HG03159 (cell line): Measurements from ENCODE around the gene RPL10A.
"Not testable (repeated sequence)": the region's sequence is repeated elsewhere in the genome, so short reads cannot be mapped to it uniquely, and the experiment has no call there.

Source experiments
- ATAC-seq: cut with Tn5 transposase; IDR thresholded peaks from one replicate; pipeline ENCODE4 v1.9.1; 2021; ENCODE audit warnings: mild to moderate bottlenecking, moderate library complexity; ENCODE audit not compliant: unreplicated experiment

The RPL10A gene

GRCh38 chr6:35468181-35468979 lies at the start of gene RPL10A:
TSS of gene RPL10A (plus strand) at chr6:35468401. CDS start at chr6:35468435, 34 bp downstream.
- peak; percentile 74 for ATAC-seq

GRCh38 chr6:35419417-35419816 lies 48.8 kb upstream of the RPL10A start:
- no peak for ATAC-seq

GRCh38 chr6:35419961-35420360 lies 48.2 kb upstream of the RPL10A start:
- no peak for ATAC-seq

GRCh38 chr6:35425284-35425683 lies 42.9 kb upstream of the RPL10A start:
- no peak for ATAC-seq

- no peak for ATAC-seq
These were observed 42.1 kb upstream of the RPL10A start for GRCh38 chr6:35426074-35426473.

- no peak for ATAC-seq
These were observed 40.8 kb upstream of the RPL10A start for GRCh38 chr6:35427435-35427834.

GRCh38 chr6:35427851-35428321 lies 40.3 kb upstream of the RPL10A start:
- no peak for ATAC-seq

GRCh38 chr6:35428421-35429149 lies 39.6 kb upstream of the RPL10A start:
- ATAC-seq: no peak

GRCh38 chr6:35429463-35429862 lies 38.7 kb upstream of the RPL10A start:
- ATAC-seq: no peak

- no peak for ATAC-seq
These were observed 35.9 kb upstream of the RPL10A start for GRCh38 chr6:35432291-35432690.

- ATAC-seq: not testable (repeated sequence)
These were observed 35.5 kb upstream of the RPL10A start for GRCh38 chr6:35432702-35433101.

- ATAC-seq: no peak
These were observed 32.9 kb upstream of the RPL10A start for GRCh38 chr6:35435074-35435837.

- ATAC-seq: no peak
These were observed 31.9 kb upstream of the RPL10A start for GRCh38 chr6:35436071-35436857.

- not testable (repeated sequence) for ATAC-seq
These were observed 29.7 kb upstream of the RPL10A start for GRCh38 chr6:35438378-35439065.

- no peak for ATAC-seq
These were observed 28.9 kb upstream of the RPL10A start for GRCh38 chr6:35439308-35439707.

GRCh38 chr6:35441205-35441604 lies 27.0 kb upstream of the RPL10A start:
- no peak for ATAC-seq

GRCh38 chr6:35441642-35442041 lies 26.6 kb upstream of the RPL10A start:
- no peak for ATAC-seq

- ATAC-seq: no peak
These were observed 25.5 kb upstream of the RPL10A start for GRCh38 chr6:35442693-35443092.

GRCh38 chr6:35443341-35444030 lies 24.7 kb upstream of the RPL10A start:
- ATAC-seq: no peak
